ENCODE data around the gene MCM3AP. TPM values are rescaled to one million over a fixed set of nuclear protein-coding genes. Genes with fewer than 3 reads are reported as not detected.

Gene MCM3AP
- total RNA-seq, 1 experiment from 2014 or later = 88.4 TPM

DNA sequence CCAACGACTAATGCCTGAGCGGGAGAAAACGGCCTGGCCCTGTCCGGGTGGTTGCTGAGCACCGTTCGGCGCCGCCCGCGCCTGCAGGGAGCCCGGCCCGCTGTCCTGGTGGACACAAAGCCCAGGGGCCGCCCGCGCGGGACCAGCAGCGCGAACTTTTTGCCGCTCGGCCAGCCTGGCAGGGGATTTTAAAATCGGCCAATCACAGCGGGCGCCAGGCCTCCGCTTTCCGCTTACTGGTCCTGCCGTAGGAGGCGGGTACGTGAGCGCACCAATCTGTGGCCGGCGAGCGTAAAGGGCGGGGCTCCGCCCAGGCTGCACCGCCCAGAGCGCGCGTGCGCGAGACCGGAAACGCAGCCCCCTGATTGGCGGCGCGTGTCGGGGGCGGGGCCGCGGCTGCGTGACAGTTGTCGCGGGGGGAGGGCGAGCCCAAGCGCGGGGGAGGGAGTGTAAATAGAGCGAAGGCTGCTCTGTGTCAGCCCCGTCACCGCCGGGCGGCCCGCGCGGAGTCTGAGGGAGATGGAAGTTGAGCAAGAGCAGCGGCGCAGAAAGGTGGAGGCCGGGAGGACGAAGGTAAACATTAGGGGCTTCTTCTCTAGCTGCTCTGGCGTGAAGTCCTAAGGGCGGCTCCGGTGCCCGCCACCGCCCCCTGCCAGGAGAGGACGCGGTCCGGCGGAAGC, 38.4 kb upstream of the MCM3AP start, which contains the start of the genes C21orf58 and PCNT (continued):
- TF ChIP-seq SIN3A (IDR thresholded peaks at IDR 0.05; ENCODE audit: low read depth) = no peak
- no peak for TF ChIP-seq RAD21 (IDR thresholded peaks at IDR 0.05; ENCODE audit: low read depth)
- TF ChIP-seq EZH2 (IDR thresholded peaks at IDR 0.05) = no peak

DNA sequence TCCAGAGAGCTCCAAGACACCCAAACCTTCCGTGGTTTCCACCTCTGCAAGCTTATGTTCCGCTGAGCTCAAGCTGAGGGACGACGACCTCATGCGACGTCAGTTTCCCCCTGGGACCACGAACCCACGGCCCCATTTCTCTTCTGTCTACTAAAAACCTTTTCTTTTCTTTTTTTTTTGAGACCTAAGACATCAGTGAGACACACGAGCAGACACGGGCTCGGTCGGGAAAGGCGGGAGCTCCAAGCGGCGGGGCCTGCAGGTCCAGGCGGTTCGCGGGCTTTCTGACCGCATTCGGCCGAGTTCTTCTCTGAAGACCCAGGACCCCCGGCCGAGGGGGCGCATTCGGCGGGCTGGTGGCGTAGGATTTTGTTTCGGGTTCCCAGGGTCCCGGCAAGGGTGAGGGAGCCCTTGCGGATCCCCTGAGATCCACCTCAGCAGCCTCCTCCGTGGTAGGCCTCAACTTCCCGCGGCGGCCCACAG, 37.9 kb upstream of the MCM3AP start:
- ChIA-PET CTCF (no interaction called here), RAD21 (ENCODE audit: low non-redundant PET in 1 of 2, low total read pairs in 2 of 2, uncharacterized antibody in 2 of 2, unreplicated experiment in 2 of 2) (no interaction called here), POLR2A (no interaction called here)
- Histone ChIP-seq H2AFZ (ENCODE audit: low read depth, low read length, poor library complexity, severe bottlenecking) (no peak overlapping the region), H3K9me2 (ENCODE audit: insufficient read depth) (no peaks in the 10 kb centered on the region), H3K9me3 (ENCODE audit: control insufficient read depth in 1 of 2, insufficient read depth in 1 of 2, low read depth in 1 of 2, low read length in 2 of 2) (no peaks in the 10 kb centered on the region), H3K27me3 (ENCODE audit: insufficient read depth, low read length) (no peaks in the 10 kb centered on the region), H3K4me3 (replicated peaks in 1 of 2; ENCODE audit: low read depth in 1 of 2, low read length in 2 of 2) (peak overlapping the region; percentile 89 to 93), H3K4me2 (ENCODE audit: low read length) (peak overlapping the region; percentile 74), H3K4me1 (ENCODE audit: control insufficient read depth in 1 of 2, insufficient read depth in 2 of 2, low read length in 2 of 2) (peaks cover 22 to 34% of the 10 kb centered on the region in 2 experiments), H3K9ac (ENCODE audit: low read length) (peak overlapping the region; percentile 98), H4K20me1 (ENCODE audit: insufficient read depth) (no peaks in the 10 kb centered on the region), H3K79me2 (ENCODE audit: insufficient read depth, low read length) (peaks cover 50% of the 10 kb centered on the region), H3K36me3 (ENCODE audit: control insufficient read depth in 1 of 2, insufficient read depth in 2 of 2, low read length in 2 of 2) (peaks cover 0 to 4% of the 10 kb centered on the region in 2 experiments; a peak in 2 of 4 replicates), H3K27ac (ENCODE audit: low read depth, low read length) (peak overlapping the region; percentile 96)
- TSS peak; percentile 67 for BruUV-seq (replicated peaks)
- TF ChIP-seq RAD21 (IDR thresholded peaks at IDR 0.05; ENCODE audit: low read depth) (no peak), ZFX (IDR thresholded peaks at IDR 0.05) (peak; percentile 95)
- no peak for DNase-seq (ENCODE audit: low read depth, low spot score)
- ATAC-seq = no peak
- intact Hi-C loops (cut with micrococcal nuclease) = loop anchor here (2.0 to 10.0 kb wide), 2 partner anchors 36 to 348 kb away; partner anchors contain the start of gene YBEY

DNA sequence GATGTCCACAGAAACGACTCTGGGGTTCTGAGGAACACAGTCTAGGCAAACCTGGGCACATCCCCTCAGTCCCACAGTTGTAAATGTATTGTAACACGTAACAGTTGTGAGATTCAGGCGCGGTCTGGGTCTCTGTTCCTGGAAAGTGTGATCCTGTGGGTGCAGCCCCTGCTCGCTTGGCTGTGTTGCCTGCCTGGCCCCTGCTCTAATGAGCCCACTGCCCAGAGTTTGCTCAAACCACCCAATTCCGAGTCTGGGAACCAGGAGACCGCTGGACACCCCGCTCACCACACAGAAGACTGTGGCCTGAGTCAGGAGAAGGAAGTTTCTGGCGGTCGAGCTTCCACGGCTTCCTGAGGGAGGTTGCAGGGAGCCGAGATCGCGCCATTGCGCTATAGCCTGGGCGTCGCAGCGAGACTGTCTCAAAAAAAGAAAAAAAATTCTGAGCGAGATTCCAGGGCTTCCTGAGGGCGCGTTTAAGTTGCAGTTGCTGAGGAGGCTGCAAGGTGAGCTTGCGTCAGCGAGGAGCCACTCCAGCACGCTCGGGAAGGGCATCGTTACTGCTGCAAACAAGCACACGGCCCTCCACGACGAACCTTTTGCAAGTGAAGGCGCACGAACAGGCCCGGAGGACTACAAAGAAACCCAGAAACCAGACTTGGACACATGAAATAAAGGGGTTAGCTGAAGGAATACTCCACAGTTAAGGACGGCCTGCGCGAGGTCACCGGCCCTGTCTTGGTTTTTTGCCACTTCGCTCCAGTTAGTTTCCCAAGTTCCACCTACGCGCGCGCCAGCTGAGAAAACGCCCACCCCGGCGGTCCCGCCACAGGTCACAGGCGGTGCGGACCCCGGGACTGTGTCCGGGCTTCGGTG, 37.2 kb upstream of the MCM3AP start:
- ChIA-PET CTCF (no interaction called here), RAD21 (ENCODE audit: low non-redundant PET in 1 of 2, low total read pairs in 2 of 2, uncharacterized antibody in 2 of 2, unreplicated experiment in 2 of 2) (no interaction called here), POLR2A (no interaction called here)
- Histone ChIP-seq H3K27me3 (ENCODE audit: insufficient read depth, low read length) (no peaks in the 10 kb centered on the region), H3K4me2 (ENCODE audit: low read length) (peak overlapping the region; percentile 74), H3K9me2 (ENCODE audit: insufficient read depth) (no peaks in the 10 kb centered on the region), H3K9me3 (ENCODE audit: control insufficient read depth in 1 of 2, insufficient read depth in 1 of 2, low read depth in 1 of 2, low read length in 2 of 2) (no peaks in the 10 kb centered on the region), H3K36me3 (ENCODE audit: control insufficient read depth in 1 of 2, insufficient read depth in 2 of 2, low read length in 2 of 2) (no peaks in the 10 kb centered on the region), H3K4me3 (replicated peaks in 1 of 2; ENCODE audit: low read depth in 1 of 2, low read length in 2 of 2) (peak overlapping the region; percentile 89 to 93), H3K4me1 (ENCODE audit: control insufficient read depth in 1 of 2, insufficient read depth in 2 of 2, low read length in 2 of 2) (peaks cover 25 to 40% of the 10 kb centered on the region in 2 experiments), H4K20me1 (ENCODE audit: insufficient read depth) (no peaks in the 10 kb centered on the region), H3K9ac (ENCODE audit: low read length) (peak overlapping the region; percentile 98), H2AFZ (ENCODE audit: low read depth, low read length, poor library complexity, severe bottlenecking) (no peak overlapping the region), H3K27ac (ENCODE audit: low read depth, low read length) (peak overlapping the region; percentile 96), H3K79me2 (ENCODE audit: insufficient read depth, low read length) (peaks cover 43% of the 10 kb centered on the region)
- ATAC-seq (no peak), DNase-seq (ENCODE audit: low read depth, low spot score) (no peak)
- intact Hi-C loops (cut with micrococcal nuclease) = loop anchor here (2.0 to 10.0 kb wide), 2 partner anchors 36 to 348 kb away; partner anchors contain the start of gene YBEY
- BruUV-seq (replicated peaks) = no TSS peak
- TF ChIP-seq YY1 (IDR thresholded peaks at IDR 0.05; ENCODE audit: extremely low read depth, insufficient replicate concordance, low read depth, low read length) (no peak), CBX3 (IDR thresholded peaks at IDR 0.05; ENCODE audit: low read depth) (no peak), POLR2A (IDR thresholded peaks at IDR 0.05; ENCODE audit: borderline replicate concordance, extremely low read depth, insufficient read depth, insufficient read length) (no peak), EZH2phosphoT487 (IDR thresholded peaks at IDR 0.05; ENCODE audit: borderline replicate concordance) (no peak)
- TF ChIP-seq, protein P1, sequence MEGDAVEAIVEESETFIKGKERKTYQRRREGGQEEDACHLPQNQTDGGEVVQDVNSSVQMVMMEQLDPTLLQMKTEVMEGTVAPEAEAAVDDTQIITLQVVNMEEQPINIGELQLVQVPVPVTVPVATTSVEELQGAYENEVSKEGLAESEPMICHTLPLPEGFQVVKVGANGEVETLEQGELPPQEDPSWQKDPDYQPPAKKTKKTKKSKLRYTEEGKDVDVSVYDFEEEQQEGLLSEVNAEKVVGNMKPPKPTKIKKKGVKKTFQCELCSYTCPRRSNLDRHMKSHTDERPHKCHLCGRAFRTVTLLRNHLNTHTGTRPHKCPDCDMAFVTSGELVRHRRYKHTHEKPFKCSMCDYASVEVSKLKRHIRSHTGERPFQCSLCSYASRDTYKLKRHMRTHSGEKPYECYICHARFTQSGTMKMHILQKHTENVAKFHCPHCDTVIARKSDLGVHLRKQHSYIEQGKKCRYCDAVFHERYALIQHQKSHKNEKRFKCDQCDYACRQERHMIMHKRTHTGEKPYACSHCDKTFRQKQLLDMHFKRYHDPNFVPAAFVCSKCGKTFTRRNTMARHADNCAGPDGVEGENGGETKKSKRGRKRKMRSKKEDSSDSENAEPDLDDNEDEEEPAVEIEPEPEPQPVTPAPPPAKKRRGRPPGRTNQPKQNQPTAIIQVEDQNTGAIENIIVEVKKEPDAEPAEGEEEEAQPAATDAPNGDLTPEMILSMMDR (IDR thresholded peaks at IDR 0.05 in 2 of 3, conservative IDR thresholded peaks at IDR 0.05 in 1 of 3; ENCODE audit: borderline replicate concordance in 1 of 3, insufficient read depth in 1 of 3, low read depth in 2 of 3, low read length in 2 of 3) = no peak
- TF ChIP-seq, protein P2, sequence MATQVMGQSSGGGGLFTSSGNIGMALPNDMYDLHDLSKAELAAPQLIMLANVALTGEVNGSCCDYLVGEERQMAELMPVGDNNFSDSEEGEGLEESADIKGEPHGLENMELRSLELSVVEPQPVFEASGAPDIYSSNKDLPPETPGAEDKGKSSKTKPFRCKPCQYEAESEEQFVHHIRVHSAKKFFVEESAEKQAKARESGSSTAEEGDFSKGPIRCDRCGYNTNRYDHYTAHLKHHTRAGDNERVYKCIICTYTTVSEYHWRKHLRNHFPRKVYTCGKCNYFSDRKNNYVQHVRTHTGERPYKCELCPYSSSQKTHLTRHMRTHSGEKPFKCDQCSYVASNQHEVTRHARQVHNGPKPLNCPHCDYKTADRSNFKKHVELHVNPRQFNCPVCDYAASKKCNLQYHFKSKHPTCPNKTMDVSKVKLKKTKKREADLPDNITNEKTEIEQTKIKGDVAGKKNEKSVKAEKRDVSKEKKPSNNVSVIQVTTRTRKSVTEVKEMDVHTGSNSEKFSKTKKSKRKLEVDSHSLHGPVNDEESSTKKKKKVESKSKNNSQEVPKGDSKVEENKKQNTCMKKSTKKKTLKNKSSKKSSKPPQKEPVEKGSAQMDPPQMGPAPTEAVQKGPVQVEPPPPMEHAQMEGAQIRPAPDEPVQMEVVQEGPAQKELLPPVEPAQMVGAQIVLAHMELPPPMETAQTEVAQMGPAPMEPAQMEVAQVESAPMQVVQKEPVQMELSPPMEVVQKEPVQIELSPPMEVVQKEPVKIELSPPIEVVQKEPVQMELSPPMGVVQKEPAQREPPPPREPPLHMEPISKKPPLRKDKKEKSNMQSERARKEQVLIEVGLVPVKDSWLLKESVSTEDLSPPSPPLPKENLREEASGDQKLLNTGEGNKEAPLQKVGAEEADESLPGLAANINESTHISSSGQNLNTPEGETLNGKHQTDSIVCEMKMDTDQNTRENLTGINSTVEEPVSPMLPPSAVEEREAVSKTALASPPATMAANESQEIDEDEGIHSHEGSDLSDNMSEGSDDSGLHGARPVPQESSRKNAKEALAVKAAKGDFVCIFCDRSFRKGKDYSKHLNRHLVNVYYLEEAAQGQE (IDR thresholded peaks at IDR 0.05; ENCODE audit: low read depth) = no peak
